ENCODE results near the gene RPP25L. TPM values are rescaled to one million over a fixed set of nuclear protein-coding genes. Genes with fewer than 3 reads are reported as not detected.
A peak's percentile ranks its signal among the peaks of the same experiment; 100 is the strongest.

RPP25L gene
- total and polyA plus RNA-seq, 2 experiments from 2014 or later: 16.4 to 25.1 TPM

DNA sequence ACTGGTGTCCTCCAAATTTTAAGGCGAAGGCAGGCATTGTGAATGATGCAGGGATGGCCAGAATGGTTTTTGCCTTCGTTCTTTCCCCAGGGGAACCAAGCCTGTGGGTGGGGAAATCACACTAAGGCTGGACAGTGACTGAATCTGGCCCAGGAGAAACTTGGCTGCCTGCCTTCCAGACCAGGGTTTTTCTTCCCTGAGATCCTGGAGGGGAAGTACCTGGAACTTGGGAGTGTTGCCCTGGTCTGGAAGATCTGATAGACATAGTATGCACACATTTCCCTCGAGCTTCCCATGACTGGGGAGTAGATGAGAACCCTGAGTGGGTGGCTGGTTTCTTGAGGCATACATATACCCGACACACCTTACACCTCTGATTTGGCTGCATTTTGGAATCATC is 39.4 kb upstream of the RPP25L start:
- peak overlapping the region; percentile 53 for H3K4me3 ChIP-seq
- no peaks in the 10 kb centered on the region for H3K27me3 ChIP-seq (ENCODE audit: insufficient read depth)
- H2AFZ ChIP-seq: 0 out of 2 replicates have a peak overlapping the region, but pooled peaks have one; percentile 56
- peaks cover 12% of the 10 kb centered on the region; the same call in 1 of the 2 replicates for H3F3A ChIP-seq (replicated peaks; ENCODE audit: low read depth)
- H3K4me1 Mint-ChIP-seq: peaks cover 46% of the 10 kb centered on the region
- H3K79me2 ChIP-seq (replicated peaks; ENCODE audit: insufficient read depth): peaks cover 6% of the 10 kb centered on the region
- TF ChIP-seq, protein P1, sequence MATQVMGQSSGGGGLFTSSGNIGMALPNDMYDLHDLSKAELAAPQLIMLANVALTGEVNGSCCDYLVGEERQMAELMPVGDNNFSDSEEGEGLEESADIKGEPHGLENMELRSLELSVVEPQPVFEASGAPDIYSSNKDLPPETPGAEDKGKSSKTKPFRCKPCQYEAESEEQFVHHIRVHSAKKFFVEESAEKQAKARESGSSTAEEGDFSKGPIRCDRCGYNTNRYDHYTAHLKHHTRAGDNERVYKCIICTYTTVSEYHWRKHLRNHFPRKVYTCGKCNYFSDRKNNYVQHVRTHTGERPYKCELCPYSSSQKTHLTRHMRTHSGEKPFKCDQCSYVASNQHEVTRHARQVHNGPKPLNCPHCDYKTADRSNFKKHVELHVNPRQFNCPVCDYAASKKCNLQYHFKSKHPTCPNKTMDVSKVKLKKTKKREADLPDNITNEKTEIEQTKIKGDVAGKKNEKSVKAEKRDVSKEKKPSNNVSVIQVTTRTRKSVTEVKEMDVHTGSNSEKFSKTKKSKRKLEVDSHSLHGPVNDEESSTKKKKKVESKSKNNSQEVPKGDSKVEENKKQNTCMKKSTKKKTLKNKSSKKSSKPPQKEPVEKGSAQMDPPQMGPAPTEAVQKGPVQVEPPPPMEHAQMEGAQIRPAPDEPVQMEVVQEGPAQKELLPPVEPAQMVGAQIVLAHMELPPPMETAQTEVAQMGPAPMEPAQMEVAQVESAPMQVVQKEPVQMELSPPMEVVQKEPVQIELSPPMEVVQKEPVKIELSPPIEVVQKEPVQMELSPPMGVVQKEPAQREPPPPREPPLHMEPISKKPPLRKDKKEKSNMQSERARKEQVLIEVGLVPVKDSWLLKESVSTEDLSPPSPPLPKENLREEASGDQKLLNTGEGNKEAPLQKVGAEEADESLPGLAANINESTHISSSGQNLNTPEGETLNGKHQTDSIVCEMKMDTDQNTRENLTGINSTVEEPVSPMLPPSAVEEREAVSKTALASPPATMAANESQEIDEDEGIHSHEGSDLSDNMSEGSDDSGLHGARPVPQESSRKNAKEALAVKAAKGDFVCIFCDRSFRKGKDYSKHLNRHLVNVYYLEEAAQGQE (IDR thresholded peaks at IDR 0.05; ENCODE audit: unreplicated experiment): no peak
- TF ChIP-seq ZNF331 (CRISPR knock-in tag; IDR thresholded peaks at IDR 0.05; ENCODE audit: low read depth) (no peak), JUNB (IDR thresholded peaks at IDR 0.05; ENCODE audit: unreplicated experiment) (no peak), STAT1 (IDR thresholded peaks at IDR 0.05; ENCODE audit: unreplicated experiment) (no peak), CREB1 (CRISPR knock-in tag; IDR thresholded peaks at IDR 0.05; ENCODE audit: low read depth) (no peak), EZH2 (IDR thresholded peaks at IDR 0.05; ENCODE audit: low read depth, unreplicated experiment) (no peak), NANOG (IDR thresholded peaks at IDR 0.05; ENCODE audit: borderline replicate concordance) (no peak), POLR2AphosphoS5 (IDR thresholded peaks at IDR 0.05; ENCODE audit: low read depth) (no peak), ZNF114 (CRISPR knock-in tag; IDR thresholded peaks at IDR 0.05) (no peak)
- TF ChIP-seq, protein P2, sequence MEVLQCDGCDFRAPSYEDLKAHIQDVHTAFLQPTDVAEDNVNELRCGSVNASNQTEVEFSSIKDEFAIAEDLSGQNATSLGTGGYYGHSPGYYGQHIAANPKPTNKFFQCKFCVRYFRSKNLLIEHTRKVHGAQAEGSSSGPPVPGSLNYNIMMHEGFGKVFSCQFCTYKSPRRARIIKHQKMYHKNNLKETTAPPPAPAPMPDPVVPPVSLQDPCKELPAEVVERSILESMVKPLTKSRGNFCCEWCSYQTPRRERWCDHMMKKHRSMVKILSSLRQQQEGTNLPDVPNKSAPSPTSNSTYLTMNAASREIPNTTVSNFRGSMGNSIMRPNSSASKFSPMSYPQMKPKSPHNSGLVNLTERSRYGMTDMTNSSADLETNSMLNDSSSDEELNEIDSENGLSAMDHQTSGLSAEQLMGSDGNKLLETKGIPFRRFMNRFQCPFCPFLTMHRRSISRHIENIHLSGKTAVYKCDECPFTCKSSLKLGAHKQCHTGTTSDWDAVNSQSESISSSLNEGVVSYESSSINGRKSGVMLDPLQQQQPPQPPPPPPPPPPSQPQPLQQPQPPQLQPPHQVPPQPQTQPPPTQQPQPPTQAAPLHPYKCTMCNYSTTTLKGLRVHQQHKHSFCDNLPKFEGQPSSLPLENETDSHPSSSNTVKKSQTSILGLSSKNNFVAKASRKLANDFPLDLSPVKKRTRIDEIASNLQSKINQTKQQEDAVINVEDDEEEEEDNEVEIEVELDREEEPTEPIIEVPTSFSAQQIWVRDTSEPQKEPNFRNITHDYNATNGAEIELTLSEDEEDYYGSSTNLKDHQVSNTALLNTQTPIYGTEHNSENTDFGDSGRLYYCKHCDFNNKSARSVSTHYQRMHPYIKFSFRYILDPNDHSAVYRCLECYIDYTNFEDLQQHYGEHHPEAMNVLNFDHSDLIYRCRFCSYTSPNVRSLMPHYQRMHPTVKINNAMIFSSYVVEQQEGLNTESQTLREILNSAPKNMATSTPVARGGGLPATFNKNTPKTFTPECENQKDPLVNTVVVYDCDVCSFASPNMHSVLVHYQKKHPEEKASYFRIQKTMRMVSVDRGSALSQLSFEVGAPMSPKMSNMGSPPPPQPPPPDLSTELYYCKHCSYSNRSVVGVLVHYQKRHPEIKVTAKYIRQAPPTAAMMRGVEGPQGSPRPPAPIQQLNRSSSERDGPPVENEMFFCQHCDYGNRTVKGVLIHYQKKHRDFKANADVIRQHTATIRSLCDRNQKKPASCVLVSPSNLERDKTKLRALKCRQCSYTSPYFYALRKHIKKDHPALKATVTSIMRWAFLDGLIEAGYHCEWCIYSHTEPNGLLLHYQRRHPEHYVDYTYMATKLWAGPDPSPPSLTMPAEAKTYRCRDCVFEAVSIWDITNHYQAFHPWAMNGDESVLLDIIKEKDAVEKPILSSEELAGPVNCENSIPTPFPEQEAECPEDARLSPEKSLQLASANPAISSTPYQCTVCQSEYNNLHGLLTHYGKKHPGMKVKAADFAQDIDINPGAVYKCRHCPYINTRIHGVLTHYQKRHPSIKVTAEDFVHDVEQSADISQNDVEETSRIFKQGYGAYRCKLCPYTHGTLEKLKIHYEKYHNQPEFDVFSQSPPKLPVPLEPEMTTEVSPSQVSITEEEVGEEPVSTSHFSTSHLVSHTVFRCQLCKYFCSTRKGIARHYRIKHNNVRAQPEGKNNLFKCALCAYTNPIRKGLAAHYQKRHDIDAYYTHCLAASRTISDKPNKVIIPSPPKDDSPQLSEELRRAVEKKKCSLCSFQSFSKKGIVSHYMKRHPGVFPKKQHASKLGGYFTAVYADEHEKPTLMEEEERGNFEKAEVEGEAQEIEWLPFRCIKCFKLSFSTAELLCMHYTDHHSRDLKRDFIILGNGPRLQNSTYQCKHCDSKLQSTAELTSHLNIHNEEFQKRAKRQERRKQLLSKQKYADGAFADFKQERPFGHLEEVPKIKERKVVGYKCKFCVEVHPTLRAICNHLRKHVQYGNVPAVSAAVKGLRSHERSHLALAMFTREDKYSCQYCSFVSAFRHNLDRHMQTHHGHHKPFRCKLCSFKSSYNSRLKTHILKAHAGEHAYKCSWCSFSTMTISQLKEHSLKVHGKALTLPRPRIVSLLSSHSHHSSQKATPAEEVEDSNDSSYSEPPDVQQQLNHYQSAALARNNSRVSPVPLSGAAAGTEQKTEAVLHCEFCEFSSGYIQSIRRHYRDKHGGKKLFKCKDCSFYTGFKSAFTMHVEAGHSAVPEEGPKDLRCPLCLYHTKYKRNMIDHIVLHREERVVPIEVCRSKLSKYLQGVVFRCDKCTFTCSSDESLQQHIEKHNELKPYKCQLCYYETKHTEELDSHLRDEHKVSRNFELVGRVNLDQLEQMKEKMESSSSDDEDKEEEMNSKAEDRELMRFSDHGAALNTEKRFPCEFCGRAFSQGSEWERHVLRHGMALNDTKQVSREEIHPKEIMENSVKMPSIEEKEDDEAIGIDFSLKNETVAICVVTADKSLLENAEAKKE (CRISPR knock-in tag; IDR thresholded peaks at IDR 0.05): no peak
- TF ChIP-seq, protein P3, sequence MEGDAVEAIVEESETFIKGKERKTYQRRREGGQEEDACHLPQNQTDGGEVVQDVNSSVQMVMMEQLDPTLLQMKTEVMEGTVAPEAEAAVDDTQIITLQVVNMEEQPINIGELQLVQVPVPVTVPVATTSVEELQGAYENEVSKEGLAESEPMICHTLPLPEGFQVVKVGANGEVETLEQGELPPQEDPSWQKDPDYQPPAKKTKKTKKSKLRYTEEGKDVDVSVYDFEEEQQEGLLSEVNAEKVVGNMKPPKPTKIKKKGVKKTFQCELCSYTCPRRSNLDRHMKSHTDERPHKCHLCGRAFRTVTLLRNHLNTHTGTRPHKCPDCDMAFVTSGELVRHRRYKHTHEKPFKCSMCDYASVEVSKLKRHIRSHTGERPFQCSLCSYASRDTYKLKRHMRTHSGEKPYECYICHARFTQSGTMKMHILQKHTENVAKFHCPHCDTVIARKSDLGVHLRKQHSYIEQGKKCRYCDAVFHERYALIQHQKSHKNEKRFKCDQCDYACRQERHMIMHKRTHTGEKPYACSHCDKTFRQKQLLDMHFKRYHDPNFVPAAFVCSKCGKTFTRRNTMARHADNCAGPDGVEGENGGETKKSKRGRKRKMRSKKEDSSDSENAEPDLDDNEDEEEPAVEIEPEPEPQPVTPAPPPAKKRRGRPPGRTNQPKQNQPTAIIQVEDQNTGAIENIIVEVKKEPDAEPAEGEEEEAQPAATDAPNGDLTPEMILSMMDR (conservative IDR thresholded peaks at IDR 0.05; ENCODE audit: low read depth in 2 of 2): no peak
- no peak for DNase-seq (ENCODE audit: low spot score)
- peaks cover 25% of the 10 kb centered on the region for H3K4me1 ChIP-seq (ENCODE audit: insufficient read depth)
- peaks cover 19% of the 10 kb centered on the region for H3K27me3 Mint-ChIP-seq (ENCODE audit: insufficient read depth, low read depth, poor library complexity)
- H3K9me3 Mint-ChIP-seq: no peaks in the 10 kb centered on the region; the same call in 2 of the 3 replicates
- H3K27ac ChIP-seq (ENCODE audit: low read depth): no peak overlapping the region
- H3K4me2 ChIP-seq: peak overlapping the region; percentile 81
- ATAC-seq: no peak
- H3K4me3 Mint-ChIP-seq: peak overlapping the region; percentile 80
- no peaks in the 10 kb centered on the region for H3K9me2 ChIP-seq (ENCODE audit: insufficient read depth)
- H3K36me3 ChIP-seq (ENCODE audit: insufficient read depth): peaks cover 3% of the 10 kb centered on the region; the same call in 1 of the 2 replicates
- peaks cover 26% of the 10 kb centered on the region for H3K36me3 Mint-ChIP-seq (ENCODE audit: low read depth)
- peak overlapping the region; percentile 91; the same call in 1 of the 2 replicates for H3K27ac Mint-ChIP-seq
- no peaks in the 10 kb centered on the region; the same call in none of the 2 replicates for H4K20me1 ChIP-seq (replicated peaks; ENCODE audit: insufficient read depth)
